K562 (cell line): ENCODE results near the gene FGFRL1. TPM values are rescaled to one million over a fixed set of nuclear protein-coding genes. Genes with fewer than 3 reads are reported as not detected.

Source experiments
- ATAC-seq: fragments of 200-7000 bp; cut with Tn5 transposase; 3 replicates; pipeline ENCODE4 v1.9.1; 2020; ENCODE audit warnings: moderate library complexity
- BruUV-seq: library from RNA; stranded (reverse); fragments of 400-500 nt; replicated peaks from 2 replicates; lab custom pipeline; 2021; lab: Mats Ljungman, UMichigan
- CTCF ChIA-PET: fragments of 300-600 bp; formaldehyde crosslinking; extraction: SDS; loops from one replicate; lab custom pipeline; 2021; ENCODE audit warnings: low intra/inter-chr PET ratio; lab: Yijun Ruan, JAX
- POLR2A ChIA-PET: fragments of 300-600, 350-650 bp; sonication (Branson Sonifier 250); formaldehyde crosslinking; extraction: SDS; loops from one replicate; lab custom pipeline; 2021; ENCODE audit warnings: antibody characterized with exemption, inconsistent platforms; lab: Yijun Ruan, JAX
- DNase-seq, 4 experiments: peaks; one replicate each; pipeline versions ENCODE4 v3.0.0 to v3.0.0-alpha.2; 2011 to 2018; ENCODE audit warnings: low spot score in 3 of 4, mixed read lengths in 3 of 4; ENCODE audit errors: extremely low read depth in 1 of 4
- FAIRE-seq: peaks from 2 replicates; lab custom pipeline; 2011; peaks lifted over from hg19 to GRCh38; lab: Jason Lieb, UNC
- H2AFZ ChIP-seq: 2 replicates; pipeline ENCODE4 v1.6.0; 2011; ENCODE audit warnings: low read depth, low read length, control low read depth, inconsistent platforms
- H3K27ac ChIP-seq: fragments of 200-600 bp; 3 replicates; pipeline ENCODE4 v1.8.0; 2011; ENCODE audit warnings: low read depth, mild to moderate bottlenecking, control low read depth, inconsistent platforms, low read length, moderate library complexity, mixed read lengths; ENCODE audit errors: extremely low read depth
- H3K27me3 ChIP-seq, 2 experiments: fragments of 300-600 bp in 1 of 2; 2 replicates in 1 of 2; 3 replicates in 1 of 2; pipeline versions ENCODE4 v1.6.0 to v1.8.0; 2011; ENCODE audit warnings: inconsistent platforms in 2 of 2, low read length in 2 of 2, mild to moderate bottlenecking in 1 of 2, mixed read lengths in 1 of 2, moderate library complexity in 1 of 2; ENCODE audit not compliant: control insufficient read depth in 2 of 2, insufficient read depth in 2 of 2
- H3K36me3 ChIP-seq: fragments of 300-600 bp; 3 replicates; pipeline ENCODE4 v1.8.0; 2011; ENCODE audit warnings: mild to moderate bottlenecking, low read length, inconsistent platforms; ENCODE audit not compliant: control insufficient read depth, insufficient read depth
- H3K4me1 ChIP-seq, 2 experiments: fragments of 200-600 bp in 1 of 2; replicated peaks in 1 of 2; 2 replicates in 1 of 2; 3 replicates in 1 of 2; pipeline versions ENCODE4 v1.5.1 to v1.8.0; 2011; ENCODE audit warnings: inconsistent platforms in 2 of 2, low read length in 2 of 2, mild to moderate bottlenecking in 1 of 2, mixed read lengths in 1 of 2, moderate library complexity in 1 of 2; ENCODE audit not compliant: control insufficient read depth in 2 of 2, insufficient read depth in 2 of 2
- H3K4me2 ChIP-seq: 2 replicates; pipeline ENCODE4 v1.6.1; 2011; ENCODE audit warnings: low read length, control low read depth, inconsistent platforms, mixed read lengths; ENCODE audit not compliant: insufficient read depth
- H3K4me3 ChIP-seq: fragments of 200-600 bp; sonication (generic), shearing (Covaris generic); 2 replicates; pipeline ENCODE4 v1.5.1; 2016; ENCODE audit warnings: control low read depth, inconsistent platforms
- H3K79me2 ChIP-seq: fragments of 200-600 bp; 3 replicates; pipeline ENCODE4 v1.8.0; 2011; ENCODE audit warnings: low read length, inconsistent platforms; ENCODE audit not compliant: control insufficient read depth, insufficient read depth
- H3K9ac ChIP-seq, 2 experiments: 2 replicates each; pipeline versions ENCODE4 v1.6.0 to v1.6.1; 2011; ENCODE audit warnings: low read depth in 2 of 2, low read length in 2 of 2, control low read depth in 1 of 2, inconsistent platforms in 1 of 2, mild to moderate bottlenecking in 1 of 2, mixed read lengths in 1 of 2; ENCODE audit not compliant: insufficient read depth in 1 of 2
- H3K9me1 ChIP-seq: one replicate; pipeline ENCODE4 v1.6.0; 2011; ENCODE audit warnings: inconsistent platforms, mild to moderate bottlenecking, low read length, moderate library complexity; ENCODE audit not compliant: control insufficient read depth, insufficient read depth
- H3K9me3 ChIP-seq: replicated peaks from 2 replicates; pipeline ENCODE4 v1.5.1; 2011; ENCODE audit warnings: low read depth, low read length, inconsistent platforms; ENCODE audit not compliant: control insufficient read depth, insufficient read depth
- H4K20me1 ChIP-seq: replicated peaks from 2 replicates; pipeline ENCODE4 v1.6.1; 2011; ENCODE audit warnings: low read length, inconsistent platforms, mixed read lengths; ENCODE audit not compliant: control insufficient read depth, insufficient read depth
- ARID1B ChIP-seq: fragments of 450-650 bp; IDR thresholded peaks from 2 replicates; pipeline ENCODE4 v1.6.1; 2016; ENCODE audit warnings: antibody characterized with exemption, mild to moderate bottlenecking, inconsistent platforms
- EGR1 ChIP-seq: fragments of 450-650 bp; conservative IDR thresholded peaks from 2 replicates; pipeline ENCODE4 v1.6.1; 2017; ENCODE audit warnings: mild to moderate bottlenecking
- HBP1 ChIP-seq: fragments of 450-650 bp; formaldehyde crosslinking; IDR thresholded peaks from 2 replicates; pipeline ENCODE4 v1.4.0; 2022; ENCODE audit warnings: missing genetic modification characterization
- HOXB6 ChIP-seq: fragments of 250-450 bp; sonication (Bioruptor Pico); IDR thresholded peaks from 2 replicates; pipeline ENCODE4 v1.5.1; 2022; ENCODE audit warnings: mild to moderate bottlenecking, borderline replicate concordance
- MCM2 ChIP-seq: fragments of 450-650 bp; IDR thresholded peaks from 2 replicates; pipeline ENCODE4 v1.6.1; 2017; ENCODE audit warnings: low read depth, mild to moderate bottlenecking
- MYBL2 ChIP-seq, 2 experiments: fragments of 450-650 bp in 1 of 2; sonication (generic) in 1 of 2; formaldehyde crosslinking in 1 of 2; IDR thresholded peaks; 2 replicates each; pipeline versions ENCODE4 v1.6.1 to v1.8.1; 2017 to 2022; ENCODE audit warnings: borderline replicate concordance in 1 of 2, inconsistent platforms in 1 of 2, low read depth in 1 of 2, mild to moderate bottlenecking in 1 of 2, missing genetic modification reagents in 1 of 2, moderate library complexity in 1 of 2
- RBFOX2 ChIP-seq: fragments of 200-400 bp; formaldehyde crosslinking; IDR thresholded peaks from 2 replicates; pipeline ENCODE4 v1.6.1; 2017; ENCODE audit warnings: low read depth, mild to moderate bottlenecking, low read length, moderate library complexity
- ZBTB33 ChIP-seq: sonication (generic); formaldehyde crosslinking; IDR thresholded peaks from 2 replicates; pipeline ENCODE4 v1.8.1; 2023; ENCODE audit warnings: mild to moderate bottlenecking, missing genetic modification reagents
- ZNF277 ChIP-seq: fragments of 250-450 bp; sonication (Bioruptor Pico); IDR thresholded peaks from 2 replicates; pipeline ENCODE4 v1.8.0; 2022; ENCODE audit warnings: inconsistent platforms, mild to moderate bottlenecking, moderate library complexity, borderline replicate concordance
- ZSCAN32 ChIP-seq: fragments of 450-650 bp; formaldehyde crosslinking; IDR thresholded peaks from 2 replicates; pipeline ENCODE4 v1.4.0; 2020; ENCODE audit warnings: mild to moderate bottlenecking, moderate library complexity
- WGBS: fragments of 100-300 bp; shearing (Covaris generic); methylation state at CpG from one replicate; pipeline ENCODE4 v1.1.6; 2016; ENCODE audit warnings: low coverage, mixed read lengths; ENCODE audit not compliant: insufficient coverage; ENCODE audit errors: missing lambda C conversion rate; 5-methylcytosine and 5-hydroxymethylcytosine counted together
- in situ Hi-C: fragments of 300-500 bp; cut with MboI; formaldehyde crosslinking; loops from 4 replicates; pipeline ENCODE4 v1.15.0; 2018; ENCODE audit warnings: inconsistent platforms, mixed read lengths
- intact Hi-C: fragments of 100-400 bp; cut with micrococcal nuclease; formaldehyde crosslinking; loops from 2 replicates; pipeline ENCODE4 v1.14.2; 2022
- polyA plus RNA-seq, 8 experiments: library from polyadenylated mRNA; depleted of rRNA in 4 of 8; stranded (reverse) in 5 of 8; unstranded in 3 of 8; fragments of >200 nt; fragmentation: Nextera tagmentation in 2 of 8; fragmentation: Illumina TruSeq in 1 of 8; extraction: Ambion mirVana in 2 of 8; extraction: Trizol in 1 of 8; gene quantifications; 2 replicates each; pipeline versions ENCODE4 v1.2.1 to v1.2.3, GENCODE V29; 2011 to 2014; ENCODE audit warnings: inconsistent platforms in 1 of 8, missing spikeins in 1 of 8
- total RNA-seq, 7 experiments: library from RNA; depleted of rRNA in 6 of 7; stranded (reverse); fragments of >200 nt in 6 of 7; fragmentation: Illumina TruSeq in 2 of 7; extraction: Trizol in 2 of 7; gene quantifications; 2 replicates each; pipeline versions ENCODE4 v1.2.1 to v1.2.3, GENCODE V29; 2011 to 2021; ENCODE audit warnings: low replicate concordance in 1 of 7

FGFRL1 gene
- total and polyA plus RNA-seq, 9 of the 15 experiments (the other 6 are each of a cell fraction or from before 2014, with no cell fraction given) = 0.34 to 49.9 (median 14.6) TPM

GRCh38 chr4:988726-989721, 22.4 kb upstream of the FGFRL1 start:
- intact Hi-C loops (loop anchor here (5.0 to 10.0 kb wide), 4 partner anchors 207 to 304 kb away; partner anchors contain the start of gene SLC49A3), in situ Hi-C loops (no loop called here)
- Histone ChIP-seq H3K4me3 (no peak overlapping the region), H3K9me3 (no peaks in the 10 kb centered on the region; the same call in 1 of the 2 replicates), H3K9ac (peak overlapping the region in 1 of 2 experiments; percentile 90; a peak in 1 of 4 replicates), H3K27me3 (no peaks in the 10 kb centered on the region), H3K27ac (no peak overlapping the region), H4K20me1 (no peaks in the 10 kb centered on the region), H3K79me2 (peaks cover 34% of the 10 kb centered on the region), H2AFZ (no peak overlapping the region), H3K9me1 (no peaks in the 10 kb centered on the region), H3K4me1 (peaks cover 39 to 83% of the 10 kb centered on the region in 2 experiments), H3K36me3 (peaks cover 22% of the 10 kb centered on the region; the same call in 1 of the 3 replicates), H3K4me2 (no peak overlapping the region)
- ChIA-PET CTCF (no interaction called here), POLR2A (interaction anchor here (0.6 to 0.9 kb wide), 3 partner anchors 10 to 388 kb away, joined by 3 to 7 read pairs (median 4); no protein-coding TSS in a partner anchor)
- FAIRE-seq (no peak), DNase-seq (no peak), ATAC-seq (no peak)
- BruUV-seq = no TSS peak
- 90% methylated on average over 34 of the region's 69 CpGs for WGBS
- TF ChIP-seq ZBTB33 = peak; percentile 88
- TF ChIP-seq HOXB6 (CRISPR knock-in tag) = no peak
- TF ChIP-seq ZNF277 (CRISPR knock-in tag) = no peak
- TF ChIP-seq HBP1 = no peak
- TF ChIP-seq RBFOX2 = 0 out of 2 replicates have a peak, but pooled peaks have one; percentile 7
- peak; percentile 33 for TF ChIP-seq EGR1
- no peak for TF ChIP-seq MCM2
- TF ChIP-seq ARID1B = no peak
- TF ChIP-seq ZSCAN32 (CRISPR knock-in tag) = no peak
- TF ChIP-seq MYBL2 (IDR thresholded peaks at IDR 0.05; ENCODE audit: low read depth) = no peak
- no peak for TF ChIP-seq MYBL2 (CRISPR knock-in tag; IDR thresholded peaks at IDR 0.05; ENCODE audit: borderline replicate concordance)
